Activated naive CD4-positive, alpha-beta T cell treated with anti-CD3 and anti-CD28 coated beads, Interleukin-2, amount 50 U/mL, for 72 hours (primary cell): Measurements from ENCODE around the gene PCDHGB5. TPM values are rescaled to one million over a fixed set of nuclear protein-coding genes. Genes with fewer than 3 reads are reported as not detected.
"Not testable (repeated sequence)": the region's sequence is repeated elsewhere in the genome, so short reads cannot be mapped to it uniquely, and the experiment has no call there.

Experiments
- ATAC-seq, 2 donors: fragments of 150-1000 bp; cut with Tn5 transposase; 2 replicates each; pipeline ENCODE4 v1.10.0; 2021; ENCODE audit warnings: mild to moderate bottlenecking in 2 of 2, moderate library complexity in 2 of 2
- DNase-seq, 2 donors: peaks; one replicate each; pipeline ENCODE4 v3.0.0; 2021 to 2022; ENCODE audit warnings: low spot score in 2 of 2
- H3K27ac Mint-ChIP-seq, 2 donors: one replicate each; pipeline ENCODE4 v1.8.0; 2022; ENCODE audit warnings: mild to moderate bottlenecking in 2 of 2, mixed read lengths in 2 of 2
- H3K36me3 Mint-ChIP-seq, 2 donors: one replicate each; pipeline ENCODE4 v1.8.0; 2022; ENCODE audit warnings: mixed read lengths in 2 of 2
- H3K9me3 Mint-ChIP-seq, 2 donors: one replicate each; pipeline ENCODE4 v1.8.0; 2022; ENCODE audit warnings: mixed read lengths in 2 of 2
- total RNA-seq, 2 donors: library from RNA; stranded (reverse); gene quantifications; one replicate each; pipeline ENCODE4 v1.2.3, GENCODE V29; 2022

PCDHGB5 gene
- total RNA-seq, 2 donors from 2014 or later, result 0.12 TPM; not detected in 1

DNA sequence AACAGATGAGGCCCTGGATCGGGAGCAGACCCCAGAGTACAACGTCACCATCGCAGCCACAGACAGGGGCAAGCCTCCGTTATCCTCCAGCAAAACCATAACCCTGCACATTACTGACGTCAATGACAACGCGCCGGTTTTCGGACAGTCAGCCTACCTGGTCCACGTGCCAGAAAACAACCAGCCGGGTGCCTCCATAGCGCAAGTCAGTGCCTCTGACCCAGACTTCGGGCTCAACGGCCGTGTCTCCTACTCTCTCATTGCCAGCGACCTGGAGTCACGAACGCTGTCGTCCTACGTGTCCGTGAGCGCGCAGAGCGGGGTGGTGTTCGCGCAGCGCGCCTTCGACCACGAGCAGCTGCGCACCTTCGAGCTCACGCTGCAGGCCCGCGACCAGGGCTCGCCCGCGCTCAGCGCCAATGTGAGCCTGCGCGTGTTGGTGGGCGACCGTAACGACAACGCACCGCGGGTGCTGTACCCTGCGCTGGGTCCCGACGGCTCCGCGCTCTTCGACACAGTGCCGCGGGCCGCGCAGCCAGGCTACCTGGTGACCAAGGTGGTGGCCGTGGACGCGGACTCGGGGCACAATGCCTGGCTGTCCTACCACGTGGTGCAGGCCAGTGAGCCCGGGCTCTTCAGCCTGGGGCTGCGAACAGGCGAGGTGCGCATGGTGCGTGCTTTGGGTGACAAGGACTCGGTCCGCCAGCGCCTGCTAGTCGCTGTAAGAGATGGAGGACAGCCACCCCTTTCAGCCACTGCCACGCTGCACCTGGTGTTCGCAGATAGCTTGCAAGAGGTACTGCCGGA is 21.5 kb downstream of the PCDHGB5 start:
- Mint-ChIP-seq H3K9me3 (peaks cover 25 to 40% of the 10 kb centered on the region in 2 donors), H3K36me3 (peaks cover 65 to 68% of the 10 kb centered on the region in 2 donors), H3K27ac (peak overlapping the region in 1 of 2 donors; percentile 57)
- no peak for DNase-seq
- no peak for ATAC-seq

DNA sequence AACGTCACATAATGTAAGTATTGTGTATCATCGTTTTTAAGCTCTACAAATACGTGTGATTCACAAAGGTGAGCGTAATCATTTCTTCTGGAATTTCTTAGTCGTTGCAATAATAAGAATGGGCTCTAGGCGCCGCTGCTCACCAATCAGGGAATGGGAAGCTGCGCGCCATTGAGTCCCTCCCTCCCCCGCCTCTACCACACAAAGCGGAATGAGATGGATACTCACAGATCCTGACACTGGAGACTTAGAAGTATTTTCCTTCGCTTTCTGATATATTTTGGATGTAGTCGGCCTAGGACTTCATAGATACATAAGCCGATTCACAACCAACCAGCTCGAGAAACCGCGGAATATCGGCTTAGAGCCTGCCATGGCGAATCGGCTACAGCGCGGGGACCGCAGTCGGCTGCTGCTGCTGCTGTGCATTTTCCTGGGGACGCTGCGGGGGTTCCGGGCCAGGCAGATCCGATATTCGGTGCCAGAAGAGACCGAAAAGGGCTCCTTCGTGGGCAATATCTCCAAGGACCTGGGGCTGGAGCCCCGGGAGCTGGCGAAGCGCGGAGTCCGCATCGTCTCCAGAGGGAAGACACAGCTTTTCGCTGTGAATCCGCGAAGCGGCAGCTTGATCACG is 23.2 kb downstream of the PCDHGB5 start, which contains the start of gene PCDHGA11:
Gene PCDHGA11 (plus strand): TSS at position 197 of the 634 bp plus-strand sequence. CDS start 177 bp downstream, at position 374.
- H3K36me3 Mint-ChIP-seq, result peaks cover 52 to 65% of the 10 kb centered on the region in 2 donors
- H3K9me3 Mint-ChIP-seq, result peaks cover 25 to 32% of the 10 kb centered on the region in 2 donors
- DNase-seq (peak in 1 of 2 donors; percentile 71), ATAC-seq (peak; percentile 45 to 56)
- peak within 1 kb of the TSS in 1 of 2 donors; percentile 77 for H3K27ac Mint-ChIP-seq

DNA sequence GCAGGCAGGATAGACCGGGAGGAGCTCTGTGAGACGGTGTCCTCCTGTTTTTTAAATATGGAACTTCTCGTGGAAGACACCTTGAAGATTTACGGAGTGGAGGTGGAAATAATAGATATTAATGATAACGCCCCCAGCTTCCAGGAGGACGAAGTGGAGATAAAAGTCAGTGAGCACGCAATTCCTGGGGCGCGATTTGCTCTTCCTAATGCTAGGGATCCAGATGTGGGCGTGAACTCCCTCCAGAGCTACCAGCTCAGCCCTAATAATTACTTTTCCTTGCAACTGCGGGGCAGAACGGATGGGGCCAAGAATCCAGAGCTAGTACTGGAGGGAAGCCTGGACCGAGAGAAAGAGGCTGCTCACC is 23.7 kb downstream of the PCDHGB5 start:
- peaks cover 52 to 70% of the 10 kb centered on the region in 2 donors for H3K36me3 Mint-ChIP-seq
- DNase-seq (no peak), ATAC-seq (no peak)
- H3K9me3 Mint-ChIP-seq, result peaks cover 25 to 33% of the 10 kb centered on the region in 2 donors
- peak overlapping the region in 1 of 2 donors; percentile 36 for H3K27ac Mint-ChIP-seq

DNA sequence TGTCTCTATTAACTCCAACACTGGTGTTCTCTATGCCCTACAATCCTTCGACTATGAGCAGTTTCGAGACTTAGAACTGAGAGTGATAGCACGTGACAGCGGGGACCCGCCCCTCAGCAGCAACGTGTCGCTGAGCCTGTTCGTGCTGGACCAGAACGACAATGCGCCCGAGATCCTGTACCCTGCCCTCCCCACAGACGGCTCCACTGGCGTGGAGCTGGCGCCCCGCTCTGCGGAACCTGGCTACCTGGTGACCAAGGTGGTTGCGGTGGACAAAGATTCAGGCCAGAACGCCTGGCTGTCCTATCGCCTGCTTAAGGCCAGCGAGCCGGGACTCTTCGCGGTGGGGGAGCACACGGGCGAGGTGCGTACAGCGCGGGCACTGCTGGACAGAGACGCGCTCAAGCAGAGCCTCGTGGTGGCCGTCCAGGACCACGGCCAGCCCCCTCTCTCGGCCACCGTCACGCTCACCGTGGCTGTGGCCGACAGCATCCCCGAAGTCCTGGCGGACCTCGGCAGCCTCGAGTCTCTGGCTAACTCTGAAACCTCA is 25.1 kb downstream of the PCDHGB5 start:
- no peak overlapping the region for H3K27ac Mint-ChIP-seq
- DNase-seq, result no peak
- no peak for ATAC-seq
- peaks cover 50 to 75% of the 10 kb centered on the region in 2 donors for H3K36me3 Mint-ChIP-seq
- peaks cover 29 to 37% of the 10 kb centered on the region in 2 donors for H3K9me3 Mint-ChIP-seq

DNA sequence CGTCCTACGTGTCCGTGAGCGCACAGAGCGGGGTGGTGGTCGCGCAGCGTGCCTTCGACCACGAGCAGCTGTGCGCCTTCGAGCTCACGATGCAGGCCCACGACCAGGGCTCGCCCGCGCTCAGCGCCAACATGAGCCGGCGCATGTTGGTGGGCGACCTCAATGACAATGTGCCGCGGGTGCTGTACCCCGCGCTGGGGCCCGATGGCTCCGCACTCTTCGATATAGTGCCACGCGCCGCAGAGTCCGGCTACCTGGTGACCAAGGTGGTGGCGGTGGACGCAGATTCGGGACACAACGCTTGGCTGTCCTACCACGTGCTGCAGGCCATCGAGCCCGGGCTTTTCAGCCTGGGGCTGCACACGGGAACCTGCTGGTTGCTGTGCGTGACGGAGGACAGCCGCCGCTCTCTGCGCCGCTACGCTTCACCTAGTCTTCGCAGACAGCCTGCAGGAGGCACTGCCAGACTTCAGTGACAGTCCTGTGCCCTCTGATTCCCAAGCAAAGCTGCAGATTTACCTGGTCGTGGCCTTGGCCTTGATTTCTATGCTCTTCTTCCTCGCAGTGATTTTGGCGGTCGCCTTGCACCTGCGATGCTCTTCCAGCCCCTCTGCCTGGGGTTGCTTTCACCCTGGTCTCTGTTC is 30.2 kb downstream of the PCDHGB5 start:
- ATAC-seq, result no peak
- Mint-ChIP-seq H3K27ac (peak overlapping the region in 1 of 2 donors; percentile 50), H3K36me3 (peaks cover 41 to 68% of the 10 kb centered on the region in 2 donors), H3K9me3 (peaks cover 34 to 35% of the 10 kb centered on the region in 2 donors)
- no peak for DNase-seq

DNA sequence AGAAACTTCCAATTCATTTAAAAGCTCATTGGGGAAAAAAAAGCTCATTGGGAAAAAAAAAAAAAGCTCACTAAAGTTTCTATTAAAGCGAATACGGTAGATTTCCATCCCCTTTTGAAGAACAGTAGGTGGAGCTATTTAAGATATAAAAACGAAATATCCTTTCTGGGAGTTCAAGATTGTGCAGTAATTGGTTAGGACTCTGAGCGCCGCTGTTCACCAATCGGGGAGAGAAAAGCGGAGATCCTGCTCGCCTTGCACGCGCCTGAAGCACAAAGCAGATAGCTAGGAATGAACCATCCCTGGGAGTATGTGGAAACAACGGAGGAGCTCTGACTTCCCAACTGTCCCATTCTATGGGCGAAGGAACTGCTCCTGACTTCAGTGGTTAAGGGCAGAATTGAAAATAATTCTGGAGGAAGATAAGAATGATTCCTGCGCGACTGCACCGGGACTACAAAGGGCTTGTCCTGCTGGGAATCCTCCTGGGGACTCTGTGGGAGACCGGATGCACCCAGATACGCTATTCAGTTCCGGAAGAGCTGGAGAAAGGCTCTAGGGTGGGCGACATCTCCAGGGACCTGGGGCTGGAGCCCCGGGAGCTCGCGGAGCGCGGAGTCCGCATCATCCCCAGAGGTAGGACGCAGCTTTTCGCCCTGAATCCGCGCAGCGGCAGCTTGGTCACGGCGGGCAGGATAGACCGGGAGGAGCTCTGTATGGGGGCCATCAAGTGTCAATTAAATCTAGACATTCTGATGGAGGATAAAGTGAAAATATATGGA is 32.8 kb downstream of the PCDHGB5 start, which contains the start of gene PCDHGA12:
Gene PCDHGA12 (plus strand): TSS at position 176 of the 782 bp plus-strand sequence. CDS start 253 bp downstream, at position 429.
- H3K27ac Mint-ChIP-seq, result peak within 1 kb of the TSS in 1 of 2 donors; percentile 81
- H3K9me3 Mint-ChIP-seq, result peaks cover 26 to 35% of the 10 kb centered on the region in 2 donors
- no peak for DNase-seq
- peak; percentile 48 to 80 for ATAC-seq
- H3K36me3 Mint-ChIP-seq, result peaks cover 36 to 66% of the 10 kb centered on the region in 2 donors

DNA sequence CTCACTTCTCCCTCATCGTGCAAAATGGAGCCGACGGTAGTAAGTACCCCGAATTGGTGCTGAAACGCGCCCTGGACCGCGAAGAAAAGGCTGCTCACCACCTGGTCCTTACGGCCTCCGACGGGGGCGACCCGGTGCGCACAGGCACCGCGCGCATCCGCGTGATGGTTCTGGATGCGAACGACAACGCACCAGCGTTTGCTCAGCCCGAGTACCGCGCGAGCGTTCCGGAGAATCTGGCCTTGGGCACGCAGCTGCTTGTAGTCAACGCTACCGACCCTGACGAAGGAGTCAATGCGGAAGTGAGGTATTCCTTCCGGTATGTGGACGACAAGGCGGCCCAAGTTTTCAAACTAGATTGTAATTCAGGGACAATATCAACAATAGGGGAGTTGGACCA is 33.5 kb downstream of the PCDHGB5 start:
- peak in 1 of 2 donors; percentile 37 for ATAC-seq
- DNase-seq, result no peak
- Mint-ChIP-seq H3K27ac (no peak overlapping the region), H3K36me3 (peaks cover 36 to 58% of the 10 kb centered on the region in 2 donors), H3K9me3 (peaks cover 26 to 35% of the 10 kb centered on the region in 2 donors)

DNA sequence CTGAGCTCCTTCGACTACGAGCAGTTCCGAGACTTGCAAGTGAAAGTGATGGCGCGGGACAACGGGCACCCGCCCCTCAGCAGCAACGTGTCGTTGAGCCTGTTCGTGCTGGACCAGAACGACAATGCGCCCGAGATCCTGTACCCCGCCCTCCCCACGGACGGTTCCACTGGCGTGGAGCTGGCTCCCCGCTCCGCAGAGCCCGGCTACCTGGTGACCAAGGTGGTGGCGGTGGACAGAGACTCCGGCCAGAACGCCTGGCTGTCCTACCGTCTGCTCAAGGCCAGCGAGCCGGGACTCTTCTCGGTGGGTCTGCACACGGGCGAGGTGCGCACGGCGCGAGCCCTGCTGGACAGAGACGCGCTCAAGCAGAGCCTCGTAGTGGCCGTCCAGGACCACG is 34.6 kb downstream of the PCDHGB5 start:
- ATAC-seq, DNase-seq, H3K27ac Mint-ChIP-seq: not testable (repeated sequence)
- H3K9me3 Mint-ChIP-seq, result peaks cover 20 to 31% of the 10 kb centered on the region in 2 donors
- peaks cover 36 to 51% of the 10 kb centered on the region in 2 donors for H3K36me3 Mint-ChIP-seq

DNA sequence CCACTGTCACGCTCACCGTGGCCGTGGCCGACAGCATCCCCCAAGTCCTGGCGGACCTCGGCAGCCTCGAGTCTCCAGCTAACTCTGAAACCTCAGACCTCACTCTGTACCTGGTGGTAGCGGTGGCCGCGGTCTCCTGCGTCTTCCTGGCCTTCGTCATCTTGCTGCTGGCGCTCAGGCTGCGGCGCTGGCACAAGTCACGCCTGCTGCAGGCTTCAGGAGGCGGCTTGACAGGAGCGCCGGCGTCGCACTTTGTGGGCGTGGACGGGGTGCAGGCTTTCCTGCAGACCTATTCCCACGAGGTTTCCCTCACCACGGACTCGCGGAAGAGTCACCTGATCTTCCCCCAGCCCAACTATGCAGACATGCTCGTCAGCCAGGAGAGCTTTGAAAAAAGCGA is 35.0 kb downstream of the PCDHGB5 start:
- H3K36me3 Mint-ChIP-seq, result peaks cover 36 to 48% of the 10 kb centered on the region in 2 donors
- DNase-seq, H3K27ac Mint-ChIP-seq, ATAC-seq: not testable (repeated sequence)
- H3K9me3 Mint-ChIP-seq, result peaks cover 20 to 31% of the 10 kb centered on the region in 2 donors

DNA sequence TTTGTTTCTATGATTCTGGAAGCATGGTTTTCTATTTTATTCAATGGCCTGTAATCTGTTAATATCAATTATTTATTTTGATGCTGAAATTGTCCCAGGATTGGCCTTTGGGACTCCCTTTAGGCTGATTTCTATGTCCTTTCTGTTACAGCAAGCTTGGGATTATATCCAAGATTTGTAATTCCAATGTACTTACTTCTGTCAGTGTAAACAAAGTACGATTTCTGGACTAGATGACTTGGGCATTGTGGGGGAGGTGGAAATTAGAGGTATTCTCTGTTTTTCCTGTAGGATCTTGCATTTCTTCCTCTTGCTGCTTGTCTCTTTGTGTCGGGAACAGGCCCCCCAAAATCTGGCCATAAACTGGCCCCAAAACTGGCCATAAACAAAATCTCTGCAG is 36.3 kb downstream of the PCDHGB5 start:
- DNase-seq, result no peak
- H3K27ac Mint-ChIP-seq, result no peak overlapping the region
- ATAC-seq, result no peak
- H3K9me3 Mint-ChIP-seq, result peaks cover 16 to 25% of the 10 kb centered on the region in 2 donors
- H3K36me3 Mint-ChIP-seq, result peaks cover 29 to 37% of the 10 kb centered on the region in 2 donors

DNA sequence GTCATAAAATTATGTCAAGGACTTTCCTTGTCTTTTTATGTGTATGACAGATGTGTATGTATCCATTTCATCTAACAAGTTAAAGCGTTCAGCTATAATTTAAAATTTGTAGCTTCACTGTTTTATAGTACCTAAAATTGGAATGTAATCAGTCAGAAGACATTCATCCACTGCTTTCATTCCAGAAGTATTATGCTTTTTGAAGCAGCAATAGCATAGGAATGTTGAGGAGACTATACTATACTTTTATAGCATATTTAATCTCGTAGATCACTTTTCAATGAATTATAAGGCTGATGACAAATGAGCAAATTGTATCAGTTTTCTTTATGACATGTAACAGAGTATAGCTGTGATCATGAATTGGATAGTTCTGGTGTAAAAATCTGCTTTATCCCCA is 39.5 kb downstream of the PCDHGB5 start:
- no peak overlapping the region for H3K27ac Mint-ChIP-seq
- H3K36me3 Mint-ChIP-seq, result peaks cover 13 to 17% of the 10 kb centered on the region in 2 donors
- DNase-seq (no peak), ATAC-seq (no peak)
- H3K9me3 Mint-ChIP-seq, result peaks cover 3 to 11% of the 10 kb centered on the region in 2 donors

DNA sequence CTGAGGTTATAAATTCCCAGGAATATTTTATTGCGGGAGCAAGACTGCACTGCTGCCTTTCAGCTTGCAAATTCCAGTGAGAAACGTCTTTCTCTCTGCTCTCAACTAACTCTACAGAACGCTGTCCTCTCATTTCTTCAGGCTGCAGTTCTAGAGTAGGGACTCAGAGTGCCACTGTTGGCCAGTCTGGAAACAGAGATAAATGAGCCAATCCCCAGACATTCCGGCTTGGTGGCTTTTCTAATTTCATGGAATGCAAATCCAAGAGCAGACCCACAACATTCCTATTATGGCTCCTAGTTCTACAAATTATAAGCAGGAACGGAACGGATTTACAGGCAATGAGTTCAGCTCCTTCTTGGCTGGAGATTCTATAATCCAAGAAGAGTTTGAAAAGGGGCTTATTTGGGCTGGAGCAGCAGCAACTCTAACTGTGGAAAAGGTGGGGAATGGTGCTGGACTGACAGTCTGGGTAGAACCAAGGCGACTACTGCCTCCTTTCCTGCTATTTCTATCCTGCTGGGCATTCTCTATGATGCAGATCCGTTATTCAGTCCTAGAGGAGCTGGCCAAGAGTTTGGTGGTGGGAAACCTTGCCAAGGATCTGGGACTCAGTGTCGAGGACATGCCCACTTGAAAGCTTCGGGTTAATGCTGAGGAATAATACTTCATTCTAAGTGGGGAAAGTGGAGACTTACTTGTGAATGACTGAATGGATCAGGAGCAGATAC is 41.8 kb downstream of the PCDHGB5 start:
- Mint-ChIP-seq H3K36me3 (peaks cover 4 to 6% of the 10 kb centered on the region in 2 donors), H3K9me3 (peaks cover 3 to 5% of the 10 kb centered on the region in 2 donors), H3K27ac (no peak overlapping the region)
- ATAC-seq, result no peak
- DNase-seq, result no peak

DNA sequence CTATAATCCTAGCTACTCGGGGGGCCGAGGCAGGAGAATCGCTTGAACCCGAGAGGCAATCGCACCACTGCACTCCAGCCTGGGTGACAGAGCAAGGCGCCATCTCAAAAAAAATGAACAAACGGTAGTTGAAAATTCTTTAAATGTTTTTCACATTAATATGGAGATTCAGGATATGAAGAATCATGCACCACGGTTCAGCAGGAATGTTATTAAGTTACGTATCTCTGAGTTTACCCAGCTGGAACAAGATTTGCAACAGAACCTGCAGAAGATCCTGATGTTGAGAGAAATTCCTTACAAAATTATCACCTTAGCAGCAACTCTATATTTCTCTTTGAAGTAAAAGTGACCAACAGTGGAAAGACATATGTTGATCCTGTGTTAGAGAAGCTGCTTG is 42.6 kb downstream of the PCDHGB5 start:
- H3K27ac Mint-ChIP-seq, result no peak overlapping the region
- peaks cover 4 to 6% of the 10 kb centered on the region in 2 donors for H3K36me3 Mint-ChIP-seq
- no peak for ATAC-seq
- H3K9me3 Mint-ChIP-seq, result peaks cover 3 to 5% of the 10 kb centered on the region in 2 donors
- no peak for DNase-seq

DNA sequence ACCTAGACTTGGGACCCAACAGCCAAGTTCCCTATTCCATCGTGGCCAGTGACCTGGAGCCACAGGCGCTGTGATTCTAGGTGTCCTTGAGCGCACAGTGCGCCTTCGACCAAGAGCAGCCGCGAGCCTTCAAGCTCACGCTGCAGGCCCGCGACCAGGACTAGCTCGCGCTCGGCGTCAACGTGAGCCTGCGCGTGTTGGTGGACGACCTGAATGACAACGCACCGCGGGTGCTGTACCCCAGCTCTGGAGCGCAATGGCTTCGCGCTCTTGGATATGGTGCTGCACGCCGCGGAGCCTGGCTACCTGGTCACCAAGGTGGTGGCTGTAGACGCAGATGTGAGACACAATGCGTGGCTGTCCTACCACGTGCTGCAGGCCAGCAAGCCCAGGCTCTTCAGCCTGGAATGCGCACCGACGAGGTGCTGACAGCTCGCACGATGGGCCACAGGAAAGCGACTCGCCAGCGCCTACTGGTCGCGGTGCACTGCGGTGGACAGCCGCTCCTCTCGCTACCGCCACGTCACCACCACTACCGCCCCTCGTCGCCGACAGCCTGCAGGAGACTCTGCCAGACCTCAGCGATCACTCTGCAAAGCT is 43.9 kb downstream of the PCDHGB5 start:
- Mint-ChIP-seq H3K9me3 (peaks cover 3 to 5% of the 10 kb centered on the region in 2 donors), H3K27ac (no peak overlapping the region), H3K36me3 (peaks cover 4 to 6% of the 10 kb centered on the region in 2 donors)
- ATAC-seq, result no peak
- no peak for DNase-seq
